Measurements from ENCODE around the gene ALOX15B. TPM values are rescaled to one million over a fixed set of nuclear protein-coding genes. Genes with fewer than 3 reads are reported as not detected.

Gene ALOX15B
- total and polyA plus RNA-seq, 10 of the 15 experiments (the other 5 are each of a cell fraction or from before 2014, with no cell fraction given), result 0.01 TPM; not detected in 9

DNA sequence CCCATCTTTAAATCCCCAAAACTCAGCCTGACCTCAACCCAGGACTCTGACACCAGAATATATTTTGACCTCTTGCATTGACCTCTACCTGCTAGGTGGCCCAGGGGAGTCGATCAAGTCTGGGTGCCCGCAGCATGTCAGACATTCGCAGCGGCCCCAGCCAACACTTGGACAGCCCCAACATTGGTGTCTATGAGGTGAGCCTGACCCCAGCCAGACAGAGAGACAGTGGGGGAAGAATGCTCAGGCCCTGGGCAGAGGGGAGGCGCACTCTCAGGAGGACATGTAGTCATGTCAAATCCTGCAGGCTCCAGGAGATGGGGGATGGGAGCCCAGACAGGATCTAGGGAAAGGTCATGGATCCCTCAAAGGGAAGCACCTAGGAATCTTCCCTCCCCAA, 31.0 kb upstream of the ALOX15B start:
- no peak overlapping the region for H2AFZ ChIP-seq (ENCODE audit: control insufficient read depth, low read depth, low read length)
- H3K9me3 ChIP-seq (replicated peaks; ENCODE audit: control insufficient read depth, insufficient read depth, low read length), result no peaks in the 10 kb centered on the region
- CTCF ChIA-PET, result no interaction called here
- TF ChIP-seq, protein P1, sequence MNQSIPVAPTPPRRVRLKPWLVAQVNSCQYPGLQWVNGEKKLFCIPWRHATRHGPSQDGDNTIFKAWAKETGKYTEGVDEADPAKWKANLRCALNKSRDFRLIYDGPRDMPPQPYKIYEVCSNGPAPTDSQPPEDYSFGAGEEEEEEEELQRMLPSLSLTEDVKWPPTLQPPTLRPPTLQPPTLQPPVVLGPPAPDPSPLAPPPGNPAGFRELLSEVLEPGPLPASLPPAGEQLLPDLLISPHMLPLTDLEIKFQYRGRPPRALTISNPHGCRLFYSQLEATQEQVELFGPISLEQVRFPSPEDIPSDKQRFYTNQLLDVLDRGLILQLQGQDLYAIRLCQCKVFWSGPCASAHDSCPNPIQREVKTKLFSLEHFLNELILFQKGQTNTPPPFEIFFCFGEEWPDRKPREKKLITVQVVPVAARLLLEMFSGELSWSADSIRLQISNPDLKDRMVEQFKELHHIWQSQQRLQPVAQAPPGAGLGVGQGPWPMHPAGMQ (IDR thresholded peaks at IDR 0.05; ENCODE audit: borderline replicate concordance), result no peak
- no peak for TF ChIP-seq GABPA (IDR thresholded peaks at IDR 0.05; ENCODE audit: low read depth)
- no peak for TF ChIP-seq HDAC2 (IDR thresholded peaks at IDR 0.05)
- TF ChIP-seq CBX3 (IDR thresholded peaks at IDR 0.05; ENCODE audit: borderline replicate concordance, low read depth), result no peak
- H3K4me2 ChIP-seq (ENCODE audit: control insufficient read depth, insufficient read depth), result no peak overlapping the region
- SMC1A ChIA-PET (ENCODE audit: uncharacterized antibody, unreplicated experiment), result interaction anchor here (0.5 to 0.6 kb wide), 2 partner anchors 9 to 118 kb away, joined by 3 read pairs; no protein-coding TSS in a partner anchor
- H4K20me1 ChIP-seq (ENCODE audit: control insufficient read depth, insufficient read depth), result no peaks in the 10 kb centered on the region
- no peaks in the 10 kb centered on the region for H3K4me1 ChIP-seq (ENCODE audit: control insufficient read depth, insufficient read depth, low read length)
- H3K36me3 ChIP-seq (ENCODE audit: control insufficient read depth in 2 of 2, insufficient read depth in 2 of 2, low read length in 1 of 2), result no peaks in the 10 kb centered on the region
- no peak for FAIRE-seq
- BruUV-seq (replicated peaks), result no TSS peak
- no peak for DNase-seq (ENCODE audit: low read depth, low spot score)
- H3K79me2 ChIP-seq (ENCODE audit: control insufficient read depth, insufficient read depth, low read length), result no peaks in the 10 kb centered on the region
- intact Hi-C loops (cut with micrococcal nuclease; ENCODE audit: unreplicated experiment), result no loop called here
- H3K27me3 ChIP-seq (replicated peaks in 1 of 2; ENCODE audit: control insufficient read depth in 2 of 2, insufficient read depth in 2 of 2, low read length in 1 of 2), result peaks cover 0 to 3% of the 10 kb centered on the region in 2 experiments; a peak in 3 of 4 replicates
- no peak overlapping the region for H3K4me3 ChIP-seq
- in situ Hi-C loops (cut with MboI), result no loop called here
- H3K27ac ChIP-seq (ENCODE audit: control insufficient read depth, insufficient read depth), result no peak overlapping the region
- 69% methylated on average over 5 of the region's 5 CpGs for WGBS (ENCODE audit: insufficient coverage, insufficient replicate concordance, low lambda C conversion rate, missing lambda C conversion rate)
- no peak overlapping the region for H3K9ac ChIP-seq (ENCODE audit: control insufficient read depth, insufficient read depth, low read length)
- RAD21 ChIA-PET (ENCODE audit: unreplicated experiment), result no interaction called here
- ATAC-seq, result no peak
- POLR2A ChIA-PET, result no interaction called here

DNA sequence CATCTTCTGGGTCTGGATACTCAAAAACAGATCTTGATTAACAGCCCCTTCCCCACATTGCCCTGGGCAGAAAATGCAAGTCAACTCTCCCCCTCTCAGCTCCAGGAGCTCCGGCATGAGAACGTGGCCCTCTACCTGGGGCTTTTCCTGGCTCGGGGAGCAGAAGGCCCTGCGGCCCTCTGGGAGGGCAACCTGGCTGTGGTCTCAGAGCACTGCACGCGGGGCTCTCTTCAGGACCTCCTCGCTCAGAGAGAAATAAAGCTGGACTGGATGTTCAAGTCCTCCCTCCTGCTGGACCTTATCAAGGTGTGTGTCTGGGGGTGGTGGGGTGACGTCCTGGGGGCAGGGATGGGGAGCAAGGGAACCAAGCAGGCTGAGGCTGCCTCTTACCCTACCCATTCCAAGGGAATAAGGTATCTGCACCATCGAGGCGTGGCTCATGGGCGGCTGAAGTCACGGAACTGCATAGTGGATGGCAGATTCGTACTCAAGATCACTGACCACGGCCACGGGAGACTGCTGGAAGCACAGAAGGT, 26.7 kb upstream of the ALOX15B start:
- no peaks in the 10 kb centered on the region for H3K4me1 ChIP-seq (ENCODE audit: control insufficient read depth, insufficient read depth, low read length)
- RAD21 ChIA-PET (ENCODE audit: unreplicated experiment), result no interaction called here
- no peak overlapping the region for H3K9ac ChIP-seq (ENCODE audit: control insufficient read depth, insufficient read depth, low read length)
- no peak overlapping the region for H2AFZ ChIP-seq (ENCODE audit: control insufficient read depth, low read depth, low read length)
- FAIRE-seq (no peak), ATAC-seq (no peak), DNase-seq (ENCODE audit: low read depth, low spot score) (no peak)
- H3K79me2 ChIP-seq (ENCODE audit: control insufficient read depth, insufficient read depth, low read length), result no peaks in the 10 kb centered on the region
- no peaks in the 10 kb centered on the region; a peak in 2 of 4 replicates for H3K27me3 ChIP-seq (replicated peaks in 1 of 2; ENCODE audit: control insufficient read depth in 2 of 2, insufficient read depth in 2 of 2, low read length in 1 of 2)
- intact Hi-C loops (cut with micrococcal nuclease; ENCODE audit: unreplicated experiment) (no loop called here), in situ Hi-C loops (cut with MboI) (no loop called here)
- POLR2A ChIA-PET, result no interaction called here
- H3K27ac ChIP-seq (ENCODE audit: control insufficient read depth, insufficient read depth), result no peak overlapping the region
- no TSS peak for BruUV-seq (replicated peaks)
- CTCF ChIA-PET, result interaction anchor here (1.2 to 1.3 kb wide), 2 partner anchors 30 to 62 kb away, joined by 4 read pairs; no protein-coding TSS in a partner anchor
- H3K9me3 ChIP-seq (replicated peaks; ENCODE audit: control insufficient read depth, insufficient read depth, low read length), result no peaks in the 10 kb centered on the region
- no peak overlapping the region for H3K4me2 ChIP-seq (ENCODE audit: control insufficient read depth, insufficient read depth)
- SMC1A ChIA-PET (ENCODE audit: uncharacterized antibody, unreplicated experiment), result interaction anchor here (1.1 kb wide), 1 partner anchor 99 kb away, joined by 3 read pairs; no protein-coding TSS in a partner anchor
- no peaks in the 10 kb centered on the region for H4K20me1 ChIP-seq (ENCODE audit: control insufficient read depth, insufficient read depth)
- H3K4me3 ChIP-seq, result no peak overlapping the region
- no peaks in the 10 kb centered on the region for H3K36me3 ChIP-seq (ENCODE audit: control insufficient read depth in 2 of 2, insufficient read depth in 2 of 2, low read length in 1 of 2)
- WGBS (ENCODE audit: insufficient coverage, insufficient replicate concordance, low lambda C conversion rate, missing lambda C conversion rate), result 26% methylated on average over 15 of the region's 15 CpGs
- no peak for TF ChIP-seq CBX3 (IDR thresholded peaks at IDR 0.05; ENCODE audit: borderline replicate concordance, low read depth)
- TF ChIP-seq, protein P2, sequence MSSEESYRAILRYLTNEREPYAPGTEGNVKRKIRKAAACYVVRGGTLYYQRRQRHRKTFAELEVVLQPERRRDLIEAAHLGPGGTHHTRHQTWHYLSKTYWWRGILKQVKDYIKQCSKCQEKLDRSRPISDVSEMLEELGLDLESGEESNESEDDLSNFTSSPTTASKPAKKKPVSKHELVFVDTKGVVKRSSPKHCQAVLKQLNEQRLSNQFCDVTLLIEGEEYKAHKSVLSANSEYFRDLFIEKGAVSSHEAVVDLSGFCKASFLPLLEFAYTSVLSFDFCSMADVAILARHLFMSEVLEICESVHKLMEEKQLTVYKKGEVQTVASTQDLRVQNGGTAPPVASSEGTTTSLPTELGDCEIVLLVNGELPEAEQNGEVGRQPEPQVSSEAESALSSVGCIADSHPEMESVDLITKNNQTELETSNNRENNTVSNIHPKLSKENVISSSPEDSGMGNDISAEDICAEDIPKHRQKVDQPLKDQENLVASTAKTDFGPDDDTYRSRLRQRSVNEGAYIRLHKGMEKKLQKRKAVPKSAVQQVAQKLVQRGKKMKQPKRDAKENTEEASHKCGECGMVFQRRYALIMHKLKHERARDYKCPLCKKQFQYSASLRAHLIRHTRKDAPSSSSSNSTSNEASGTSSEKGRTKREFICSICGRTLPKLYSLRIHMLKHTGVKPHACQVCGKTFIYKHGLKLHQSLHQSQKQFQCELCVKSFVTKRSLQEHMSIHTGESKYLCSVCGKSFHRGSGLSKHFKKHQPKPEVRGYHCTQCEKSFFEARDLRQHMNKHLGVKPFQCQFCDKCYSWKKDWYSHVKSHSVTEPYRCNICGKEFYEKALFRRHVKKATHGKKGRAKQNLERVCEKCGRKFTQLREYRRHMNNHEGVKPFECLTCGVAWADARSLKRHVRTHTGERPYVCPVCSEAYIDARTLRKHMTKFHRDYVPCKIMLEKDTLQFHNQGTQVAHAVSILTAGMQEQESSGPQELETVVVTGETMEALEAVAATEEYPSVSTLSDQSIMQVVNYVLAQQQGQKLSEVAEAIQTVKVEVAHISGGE (CRISPR knock-in tag; IDR thresholded peaks at IDR 0.05), result no peak
- no peak for TF ChIP-seq SUZ12 (IDR thresholded peaks at IDR 0.05; ENCODE audit: unreplicated experiment)
- TF ChIP-seq ZNF24 (IDR thresholded peaks at IDR 0.05), result no peak
- TF ChIP-seq STAT3 (IDR thresholded peaks at IDR 0.05; ENCODE audit: low read depth, low read length), result no peak
- TF ChIP-seq IRF4 (IDR thresholded peaks at IDR 0.05; ENCODE audit: low read depth, low read length), result no peak
- TF ChIP-seq ETV6 (conservative IDR thresholded peaks at IDR 0.05 in 1 of 2, IDR thresholded peaks at IDR 0.05 in 1 of 2; ENCODE audit: borderline replicate concordance in 1 of 2, low read depth in 1 of 2), result no peak
- TF ChIP-seq, protein P3, sequence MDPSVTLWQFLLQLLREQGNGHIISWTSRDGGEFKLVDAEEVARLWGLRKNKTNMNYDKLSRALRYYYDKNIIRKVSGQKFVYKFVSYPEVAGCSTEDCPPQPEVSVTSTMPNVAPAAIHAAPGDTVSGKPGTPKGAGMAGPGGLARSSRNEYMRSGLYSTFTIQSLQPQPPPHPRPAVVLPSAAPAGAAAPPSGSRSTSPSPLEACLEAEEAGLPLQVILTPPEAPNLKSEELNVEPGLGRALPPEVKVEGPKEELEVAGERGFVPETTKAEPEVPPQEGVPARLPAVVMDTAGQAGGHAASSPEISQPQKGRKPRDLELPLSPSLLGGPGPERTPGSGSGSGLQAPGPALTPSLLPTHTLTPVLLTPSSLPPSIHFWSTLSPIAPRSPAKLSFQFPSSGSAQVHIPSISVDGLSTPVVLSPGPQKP (IDR thresholded peaks at IDR 0.05; ENCODE audit: low read depth, low read length), result no peak
- no peak for TF ChIP-seq NRF1 (conservative IDR thresholded peaks at IDR 0.05; ENCODE audit: low read depth, low read length)
